ENCODE results near the gene ACTN4. TPM values are rescaled to one million over a fixed set of nuclear protein-coding genes. Genes with fewer than 3 reads are reported as not detected.

The ACTN4 gene
- total and polyA plus RNA-seq, 2 experiments from 2014 or later = 68.9 to 427 TPM

GRCh38 chr19:38617283-38617763 lies 30.1 kb upstream of the ACTN4 start:
- Histone ChIP-seq H3K4me1 (ENCODE audit: insufficient read depth) (peaks cover 9% of the 10 kb centered on the region), H3K27me3 (ENCODE audit: insufficient read depth) (no peaks in the 10 kb centered on the region), H3F3A (replicated peaks; ENCODE audit: low read depth) (peaks cover 23% of the 10 kb centered on the region), H4K20me1 (replicated peaks; ENCODE audit: insufficient read depth) (peaks cover 13% of the 10 kb centered on the region), H3K27ac (ENCODE audit: low read depth) (no peak overlapping the region), H2AFZ (peak overlapping the region; percentile 91), H3K4me2 (peak overlapping the region; percentile 91; the same call in 1 of the 2 replicates), H3K9me2 (ENCODE audit: insufficient read depth) (no peaks in the 10 kb centered on the region), H3K79me2 (replicated peaks; ENCODE audit: insufficient read depth) (peaks cover 15% of the 10 kb centered on the region), H3K36me3 (ENCODE audit: insufficient read depth) (peaks cover 20% of the 10 kb centered on the region), H3K4me3 (peak overlapping the region; percentile 87; the same call in 1 of the 2 replicates)
- Mint-ChIP-seq H3K4me1 (peaks cover 26% of the 10 kb centered on the region), H3K27ac (no peak overlapping the region), H3K27me3 (ENCODE audit: insufficient read depth, low read depth, poor library complexity) (peaks cover 26% of the 10 kb centered on the region), H3K4me3 (peak overlapping the region; percentile 22; the same call in 1 of the 3 replicates), H3K9me3 (no peaks in the 10 kb centered on the region), H3K36me3 (ENCODE audit: low read depth) (peaks cover 32% of the 10 kb centered on the region)
- DNase-seq (ENCODE audit: low spot score) = no peak
- ATAC-seq = no peak
- TF ChIP-seq, protein P1, sequence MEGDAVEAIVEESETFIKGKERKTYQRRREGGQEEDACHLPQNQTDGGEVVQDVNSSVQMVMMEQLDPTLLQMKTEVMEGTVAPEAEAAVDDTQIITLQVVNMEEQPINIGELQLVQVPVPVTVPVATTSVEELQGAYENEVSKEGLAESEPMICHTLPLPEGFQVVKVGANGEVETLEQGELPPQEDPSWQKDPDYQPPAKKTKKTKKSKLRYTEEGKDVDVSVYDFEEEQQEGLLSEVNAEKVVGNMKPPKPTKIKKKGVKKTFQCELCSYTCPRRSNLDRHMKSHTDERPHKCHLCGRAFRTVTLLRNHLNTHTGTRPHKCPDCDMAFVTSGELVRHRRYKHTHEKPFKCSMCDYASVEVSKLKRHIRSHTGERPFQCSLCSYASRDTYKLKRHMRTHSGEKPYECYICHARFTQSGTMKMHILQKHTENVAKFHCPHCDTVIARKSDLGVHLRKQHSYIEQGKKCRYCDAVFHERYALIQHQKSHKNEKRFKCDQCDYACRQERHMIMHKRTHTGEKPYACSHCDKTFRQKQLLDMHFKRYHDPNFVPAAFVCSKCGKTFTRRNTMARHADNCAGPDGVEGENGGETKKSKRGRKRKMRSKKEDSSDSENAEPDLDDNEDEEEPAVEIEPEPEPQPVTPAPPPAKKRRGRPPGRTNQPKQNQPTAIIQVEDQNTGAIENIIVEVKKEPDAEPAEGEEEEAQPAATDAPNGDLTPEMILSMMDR (conservative IDR thresholded peaks at IDR 0.05; ENCODE audit: low read depth in 2 of 2) = no peak
- TF ChIP-seq EZH2 (IDR thresholded peaks at IDR 0.05; ENCODE audit: low read depth, unreplicated experiment) (no peak), CREB1 (CRISPR knock-in tag; IDR thresholded peaks at IDR 0.05; ENCODE audit: low read depth) (no peak), POLR2AphosphoS5 (IDR thresholded peaks at IDR 0.05; ENCODE audit: low read depth) (no peak), STAT1 (IDR thresholded peaks at IDR 0.05; ENCODE audit: unreplicated experiment) (no peak), ZNF114 (CRISPR knock-in tag; IDR thresholded peaks at IDR 0.05) (no peak), NANOG (IDR thresholded peaks at IDR 0.05; ENCODE audit: borderline replicate concordance) (no peak), EZH2phosphoT487 (IDR thresholded peaks at IDR 0.05; ENCODE audit: unreplicated experiment) (no peak), ETS1 (IDR thresholded peaks at IDR 0.05) (no peak), ZNF331 (CRISPR knock-in tag; IDR thresholded peaks at IDR 0.05; ENCODE audit: low read depth) (no peak), JUNB (IDR thresholded peaks at IDR 0.05; ENCODE audit: unreplicated experiment) (no peak)
- TF ChIP-seq, protein P2, sequence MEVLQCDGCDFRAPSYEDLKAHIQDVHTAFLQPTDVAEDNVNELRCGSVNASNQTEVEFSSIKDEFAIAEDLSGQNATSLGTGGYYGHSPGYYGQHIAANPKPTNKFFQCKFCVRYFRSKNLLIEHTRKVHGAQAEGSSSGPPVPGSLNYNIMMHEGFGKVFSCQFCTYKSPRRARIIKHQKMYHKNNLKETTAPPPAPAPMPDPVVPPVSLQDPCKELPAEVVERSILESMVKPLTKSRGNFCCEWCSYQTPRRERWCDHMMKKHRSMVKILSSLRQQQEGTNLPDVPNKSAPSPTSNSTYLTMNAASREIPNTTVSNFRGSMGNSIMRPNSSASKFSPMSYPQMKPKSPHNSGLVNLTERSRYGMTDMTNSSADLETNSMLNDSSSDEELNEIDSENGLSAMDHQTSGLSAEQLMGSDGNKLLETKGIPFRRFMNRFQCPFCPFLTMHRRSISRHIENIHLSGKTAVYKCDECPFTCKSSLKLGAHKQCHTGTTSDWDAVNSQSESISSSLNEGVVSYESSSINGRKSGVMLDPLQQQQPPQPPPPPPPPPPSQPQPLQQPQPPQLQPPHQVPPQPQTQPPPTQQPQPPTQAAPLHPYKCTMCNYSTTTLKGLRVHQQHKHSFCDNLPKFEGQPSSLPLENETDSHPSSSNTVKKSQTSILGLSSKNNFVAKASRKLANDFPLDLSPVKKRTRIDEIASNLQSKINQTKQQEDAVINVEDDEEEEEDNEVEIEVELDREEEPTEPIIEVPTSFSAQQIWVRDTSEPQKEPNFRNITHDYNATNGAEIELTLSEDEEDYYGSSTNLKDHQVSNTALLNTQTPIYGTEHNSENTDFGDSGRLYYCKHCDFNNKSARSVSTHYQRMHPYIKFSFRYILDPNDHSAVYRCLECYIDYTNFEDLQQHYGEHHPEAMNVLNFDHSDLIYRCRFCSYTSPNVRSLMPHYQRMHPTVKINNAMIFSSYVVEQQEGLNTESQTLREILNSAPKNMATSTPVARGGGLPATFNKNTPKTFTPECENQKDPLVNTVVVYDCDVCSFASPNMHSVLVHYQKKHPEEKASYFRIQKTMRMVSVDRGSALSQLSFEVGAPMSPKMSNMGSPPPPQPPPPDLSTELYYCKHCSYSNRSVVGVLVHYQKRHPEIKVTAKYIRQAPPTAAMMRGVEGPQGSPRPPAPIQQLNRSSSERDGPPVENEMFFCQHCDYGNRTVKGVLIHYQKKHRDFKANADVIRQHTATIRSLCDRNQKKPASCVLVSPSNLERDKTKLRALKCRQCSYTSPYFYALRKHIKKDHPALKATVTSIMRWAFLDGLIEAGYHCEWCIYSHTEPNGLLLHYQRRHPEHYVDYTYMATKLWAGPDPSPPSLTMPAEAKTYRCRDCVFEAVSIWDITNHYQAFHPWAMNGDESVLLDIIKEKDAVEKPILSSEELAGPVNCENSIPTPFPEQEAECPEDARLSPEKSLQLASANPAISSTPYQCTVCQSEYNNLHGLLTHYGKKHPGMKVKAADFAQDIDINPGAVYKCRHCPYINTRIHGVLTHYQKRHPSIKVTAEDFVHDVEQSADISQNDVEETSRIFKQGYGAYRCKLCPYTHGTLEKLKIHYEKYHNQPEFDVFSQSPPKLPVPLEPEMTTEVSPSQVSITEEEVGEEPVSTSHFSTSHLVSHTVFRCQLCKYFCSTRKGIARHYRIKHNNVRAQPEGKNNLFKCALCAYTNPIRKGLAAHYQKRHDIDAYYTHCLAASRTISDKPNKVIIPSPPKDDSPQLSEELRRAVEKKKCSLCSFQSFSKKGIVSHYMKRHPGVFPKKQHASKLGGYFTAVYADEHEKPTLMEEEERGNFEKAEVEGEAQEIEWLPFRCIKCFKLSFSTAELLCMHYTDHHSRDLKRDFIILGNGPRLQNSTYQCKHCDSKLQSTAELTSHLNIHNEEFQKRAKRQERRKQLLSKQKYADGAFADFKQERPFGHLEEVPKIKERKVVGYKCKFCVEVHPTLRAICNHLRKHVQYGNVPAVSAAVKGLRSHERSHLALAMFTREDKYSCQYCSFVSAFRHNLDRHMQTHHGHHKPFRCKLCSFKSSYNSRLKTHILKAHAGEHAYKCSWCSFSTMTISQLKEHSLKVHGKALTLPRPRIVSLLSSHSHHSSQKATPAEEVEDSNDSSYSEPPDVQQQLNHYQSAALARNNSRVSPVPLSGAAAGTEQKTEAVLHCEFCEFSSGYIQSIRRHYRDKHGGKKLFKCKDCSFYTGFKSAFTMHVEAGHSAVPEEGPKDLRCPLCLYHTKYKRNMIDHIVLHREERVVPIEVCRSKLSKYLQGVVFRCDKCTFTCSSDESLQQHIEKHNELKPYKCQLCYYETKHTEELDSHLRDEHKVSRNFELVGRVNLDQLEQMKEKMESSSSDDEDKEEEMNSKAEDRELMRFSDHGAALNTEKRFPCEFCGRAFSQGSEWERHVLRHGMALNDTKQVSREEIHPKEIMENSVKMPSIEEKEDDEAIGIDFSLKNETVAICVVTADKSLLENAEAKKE (CRISPR knock-in tag; IDR thresholded peaks at IDR 0.05) = no peak

Measured in GM23338 (cell line).